Esophagus squamous epithelium (tissue), 4 donors: ENCODE measurements around the gene ASMTL.
"Not testable (repeated sequence)": the region's sequence is repeated elsewhere in the genome, so short reads cannot be mapped to it uniquely, and the experiment has no call there.

ENCODE experiments used
- CTCF ChIP-seq, 6 experiments: fragments of 450-650 bp in 4 of 6; fragments of 200-600 bp in 2 of 6; sonication (generic) in 2 of 6; IDR thresholded peaks; one replicate each; pipeline ENCODE4 v1.5.1; 2016 to 2019; ENCODE audit warnings: antibody characterized with exemption in 6 of 6, mild to moderate bottlenecking in 4 of 6, moderate library complexity in 4 of 6
- POLR2A ChIP-seq, 4 donors: fragments of 450-650 bp; IDR thresholded peaks; one replicate each; pipeline ENCODE4 v1.6.1; 2017; ENCODE audit warnings: antibody characterized with exemption in 4 of 4, mild to moderate bottlenecking in 4 of 4, moderate library complexity in 3 of 4

DNA sequence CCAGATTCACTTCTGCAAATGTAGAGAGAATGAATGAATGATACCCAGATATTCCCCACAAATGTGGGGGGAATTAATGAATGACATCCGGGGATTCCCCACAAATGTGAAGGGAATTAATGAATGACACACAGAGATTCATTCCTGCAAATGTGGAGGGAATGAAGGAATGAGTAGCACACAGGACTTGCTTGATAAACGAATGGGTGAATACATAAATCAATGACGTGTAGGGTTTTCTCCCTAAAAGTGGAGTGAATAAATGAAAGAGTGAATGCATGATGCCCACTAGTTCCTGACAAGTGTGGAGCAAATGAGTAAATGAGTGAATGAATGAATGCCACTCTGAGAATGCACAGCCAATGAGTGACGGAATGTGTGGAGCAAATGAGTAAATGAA is 38.5 kb upstream of the ASMTL start:
- not testable (repeated sequence) for TF ChIP-seq CTCF, POLR2A (IDR thresholded peaks at IDR 0.05)
